ENCODE results near the gene TCF7L2.

DNA sequence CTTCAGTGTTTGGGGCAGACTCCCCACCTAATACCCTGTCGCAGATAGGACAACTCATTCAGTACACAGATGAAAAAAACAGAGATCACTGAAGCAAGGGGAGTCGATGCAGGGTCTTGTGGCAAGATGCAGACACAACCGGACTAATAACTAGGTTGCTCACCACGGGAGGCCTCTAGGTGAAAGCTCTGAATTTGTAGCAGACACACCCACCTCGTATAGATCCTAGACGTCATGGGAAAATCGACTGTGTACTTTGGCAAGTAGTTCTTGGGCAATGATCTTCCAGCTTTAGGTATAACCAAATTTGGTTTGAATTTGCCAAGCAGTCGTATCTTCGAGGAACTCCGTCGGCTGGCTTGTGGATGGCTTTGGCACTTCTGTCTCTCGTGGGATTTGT lies 88.1 kb downstream of the TCF7L2 start:
- TF ChIP-seq, protein P1, sequence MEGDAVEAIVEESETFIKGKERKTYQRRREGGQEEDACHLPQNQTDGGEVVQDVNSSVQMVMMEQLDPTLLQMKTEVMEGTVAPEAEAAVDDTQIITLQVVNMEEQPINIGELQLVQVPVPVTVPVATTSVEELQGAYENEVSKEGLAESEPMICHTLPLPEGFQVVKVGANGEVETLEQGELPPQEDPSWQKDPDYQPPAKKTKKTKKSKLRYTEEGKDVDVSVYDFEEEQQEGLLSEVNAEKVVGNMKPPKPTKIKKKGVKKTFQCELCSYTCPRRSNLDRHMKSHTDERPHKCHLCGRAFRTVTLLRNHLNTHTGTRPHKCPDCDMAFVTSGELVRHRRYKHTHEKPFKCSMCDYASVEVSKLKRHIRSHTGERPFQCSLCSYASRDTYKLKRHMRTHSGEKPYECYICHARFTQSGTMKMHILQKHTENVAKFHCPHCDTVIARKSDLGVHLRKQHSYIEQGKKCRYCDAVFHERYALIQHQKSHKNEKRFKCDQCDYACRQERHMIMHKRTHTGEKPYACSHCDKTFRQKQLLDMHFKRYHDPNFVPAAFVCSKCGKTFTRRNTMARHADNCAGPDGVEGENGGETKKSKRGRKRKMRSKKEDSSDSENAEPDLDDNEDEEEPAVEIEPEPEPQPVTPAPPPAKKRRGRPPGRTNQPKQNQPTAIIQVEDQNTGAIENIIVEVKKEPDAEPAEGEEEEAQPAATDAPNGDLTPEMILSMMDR (IDR thresholded peaks at IDR 0.05) = no peak
- no peak for TF ChIP-seq POLR2A (IDR thresholded peaks at IDR 0.05)
